GM23338 (cell line): ENCODE measurements around the gene PAM.

Experiments
- CREB1 ChIP-seq: fragments of 250-450 bp; sonication (Bioruptor Pico); IDR thresholded peaks from 2 replicates; pipeline ENCODE4 v1.5.0; 2020; ENCODE audit warnings: low read depth, mild to moderate bottlenecking, moderate library complexity
- ETS1 ChIP-seq: IDR thresholded peaks from 2 replicates; pipeline ENCODE4 v1.6.1; 2016; ENCODE audit warnings: antibody characterized with exemption
- EZH2 ChIP-seq: fragments of 200-600 bp; sonication (generic); IDR thresholded peaks from one replicate; pipeline ENCODE4 v1.8.0; 2017; ENCODE audit warnings: antibody characterized with exemption, mild to moderate bottlenecking, low read depth; ENCODE audit not compliant: unreplicated experiment
- EZH2phosphoT487 ChIP-seq: fragments of 200-600 bp; sonication (generic); IDR thresholded peaks from one replicate; pipeline ENCODE4 v1.8.1; 2018; ENCODE audit warnings: antibody characterized with exemption; ENCODE audit not compliant: unreplicated experiment
- JUNB ChIP-seq: IDR thresholded peaks from one replicate; pipeline ENCODE4 v1.6.1; 2016; ENCODE audit warnings: antibody characterized with exemption; ENCODE audit not compliant: unreplicated experiment
- NANOG ChIP-seq: IDR thresholded peaks from 2 replicates; pipeline ENCODE4 v1.6.1; 2016; ENCODE audit warnings: antibody characterized with exemption, borderline replicate concordance
- POLR2AphosphoS5 ChIP-seq: IDR thresholded peaks from 2 replicates; pipeline ENCODE4 v1.6.1; 2016; ENCODE audit warnings: antibody characterized with exemption, low read depth
- STAT1 ChIP-seq: IDR thresholded peaks from one replicate; pipeline ENCODE4 v1.6.1; 2016; ENCODE audit warnings: antibody characterized with exemption; ENCODE audit not compliant: unreplicated experiment
- ZNF114 ChIP-seq: fragments of 250-450 bp; sonication (Bioruptor Pico); IDR thresholded peaks from 2 replicates; pipeline ENCODE4 v1.5.0; 2020; ENCODE audit warnings: mild to moderate bottlenecking, moderate library complexity
- ZNF331 ChIP-seq: fragments of 250-450 bp; sonication (Bioruptor Pico); IDR thresholded peaks from 2 replicates; pipeline ENCODE4 v1.5.0; 2020; ENCODE audit warnings: low read depth, mild to moderate bottlenecking, moderate library complexity
- TF ChIP-seq, protein P1 (sequence below), 2 experiments: fragments of 200-600 bp in 1 of 2; sonication (generic) in 1 of 2; conservative IDR thresholded peaks; 2 replicates each; pipeline versions ENCODE4 v1.5.1 to v1.6.1; 2016 to 2017; ENCODE audit warnings: antibody characterized with exemption in 2 of 2, low read depth in 2 of 2, mild to moderate bottlenecking in 2 of 2, moderate library complexity in 1 of 2
- TF ChIP-seq, protein P2 (sequence below): IDR thresholded peaks from one replicate; pipeline ENCODE4 v1.6.1; 2018; ENCODE audit warnings: antibody characterized with exemption; ENCODE audit not compliant: unreplicated experiment
- TF ChIP-seq, protein P3 (sequence below): fragments of 250-450 bp; sonication (Bioruptor Pico); IDR thresholded peaks from 2 replicates; pipeline ENCODE4 v1.5.0; 2020; ENCODE audit warnings: mild to moderate bottlenecking, moderate library complexity

DNA sequence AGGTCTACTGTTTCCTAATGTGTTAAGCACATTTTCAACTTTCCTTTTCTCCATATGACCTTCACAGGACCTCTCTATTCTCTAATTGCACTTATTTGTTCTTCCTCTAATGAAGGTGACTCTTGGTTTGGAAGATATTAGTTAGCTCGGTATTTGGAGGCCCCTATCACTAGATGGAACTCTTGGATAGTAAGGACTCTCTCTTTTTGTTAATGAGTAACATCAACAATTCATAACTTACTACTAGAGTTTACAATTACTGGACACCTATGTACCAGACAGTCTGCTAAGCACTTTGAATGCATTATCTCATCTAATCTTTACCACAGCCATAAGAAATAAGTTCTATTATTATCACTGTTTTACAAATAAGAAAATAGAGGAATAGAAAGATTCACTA is 23.4 kb upstream of the PAM start:
- TF ChIP-seq ZNF114 (CRISPR knock-in tag) (no peak), EZH2 (no peak), POLR2AphosphoS5 (no peak), JUNB (no peak), CREB1 (CRISPR knock-in tag) (no peak), EZH2phosphoT487 (no peak), STAT1 (no peak), ZNF331 (CRISPR knock-in tag) (no peak), NANOG (no peak), ETS1 (no peak)
- TF ChIP-seq, protein P1, sequence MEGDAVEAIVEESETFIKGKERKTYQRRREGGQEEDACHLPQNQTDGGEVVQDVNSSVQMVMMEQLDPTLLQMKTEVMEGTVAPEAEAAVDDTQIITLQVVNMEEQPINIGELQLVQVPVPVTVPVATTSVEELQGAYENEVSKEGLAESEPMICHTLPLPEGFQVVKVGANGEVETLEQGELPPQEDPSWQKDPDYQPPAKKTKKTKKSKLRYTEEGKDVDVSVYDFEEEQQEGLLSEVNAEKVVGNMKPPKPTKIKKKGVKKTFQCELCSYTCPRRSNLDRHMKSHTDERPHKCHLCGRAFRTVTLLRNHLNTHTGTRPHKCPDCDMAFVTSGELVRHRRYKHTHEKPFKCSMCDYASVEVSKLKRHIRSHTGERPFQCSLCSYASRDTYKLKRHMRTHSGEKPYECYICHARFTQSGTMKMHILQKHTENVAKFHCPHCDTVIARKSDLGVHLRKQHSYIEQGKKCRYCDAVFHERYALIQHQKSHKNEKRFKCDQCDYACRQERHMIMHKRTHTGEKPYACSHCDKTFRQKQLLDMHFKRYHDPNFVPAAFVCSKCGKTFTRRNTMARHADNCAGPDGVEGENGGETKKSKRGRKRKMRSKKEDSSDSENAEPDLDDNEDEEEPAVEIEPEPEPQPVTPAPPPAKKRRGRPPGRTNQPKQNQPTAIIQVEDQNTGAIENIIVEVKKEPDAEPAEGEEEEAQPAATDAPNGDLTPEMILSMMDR (conservative IDR thresholded peaks at IDR 0.05; ENCODE audit: low read depth in 2 of 2): no peak
- TF ChIP-seq, protein P2, sequence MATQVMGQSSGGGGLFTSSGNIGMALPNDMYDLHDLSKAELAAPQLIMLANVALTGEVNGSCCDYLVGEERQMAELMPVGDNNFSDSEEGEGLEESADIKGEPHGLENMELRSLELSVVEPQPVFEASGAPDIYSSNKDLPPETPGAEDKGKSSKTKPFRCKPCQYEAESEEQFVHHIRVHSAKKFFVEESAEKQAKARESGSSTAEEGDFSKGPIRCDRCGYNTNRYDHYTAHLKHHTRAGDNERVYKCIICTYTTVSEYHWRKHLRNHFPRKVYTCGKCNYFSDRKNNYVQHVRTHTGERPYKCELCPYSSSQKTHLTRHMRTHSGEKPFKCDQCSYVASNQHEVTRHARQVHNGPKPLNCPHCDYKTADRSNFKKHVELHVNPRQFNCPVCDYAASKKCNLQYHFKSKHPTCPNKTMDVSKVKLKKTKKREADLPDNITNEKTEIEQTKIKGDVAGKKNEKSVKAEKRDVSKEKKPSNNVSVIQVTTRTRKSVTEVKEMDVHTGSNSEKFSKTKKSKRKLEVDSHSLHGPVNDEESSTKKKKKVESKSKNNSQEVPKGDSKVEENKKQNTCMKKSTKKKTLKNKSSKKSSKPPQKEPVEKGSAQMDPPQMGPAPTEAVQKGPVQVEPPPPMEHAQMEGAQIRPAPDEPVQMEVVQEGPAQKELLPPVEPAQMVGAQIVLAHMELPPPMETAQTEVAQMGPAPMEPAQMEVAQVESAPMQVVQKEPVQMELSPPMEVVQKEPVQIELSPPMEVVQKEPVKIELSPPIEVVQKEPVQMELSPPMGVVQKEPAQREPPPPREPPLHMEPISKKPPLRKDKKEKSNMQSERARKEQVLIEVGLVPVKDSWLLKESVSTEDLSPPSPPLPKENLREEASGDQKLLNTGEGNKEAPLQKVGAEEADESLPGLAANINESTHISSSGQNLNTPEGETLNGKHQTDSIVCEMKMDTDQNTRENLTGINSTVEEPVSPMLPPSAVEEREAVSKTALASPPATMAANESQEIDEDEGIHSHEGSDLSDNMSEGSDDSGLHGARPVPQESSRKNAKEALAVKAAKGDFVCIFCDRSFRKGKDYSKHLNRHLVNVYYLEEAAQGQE: no peak
- TF ChIP-seq, protein P3, sequence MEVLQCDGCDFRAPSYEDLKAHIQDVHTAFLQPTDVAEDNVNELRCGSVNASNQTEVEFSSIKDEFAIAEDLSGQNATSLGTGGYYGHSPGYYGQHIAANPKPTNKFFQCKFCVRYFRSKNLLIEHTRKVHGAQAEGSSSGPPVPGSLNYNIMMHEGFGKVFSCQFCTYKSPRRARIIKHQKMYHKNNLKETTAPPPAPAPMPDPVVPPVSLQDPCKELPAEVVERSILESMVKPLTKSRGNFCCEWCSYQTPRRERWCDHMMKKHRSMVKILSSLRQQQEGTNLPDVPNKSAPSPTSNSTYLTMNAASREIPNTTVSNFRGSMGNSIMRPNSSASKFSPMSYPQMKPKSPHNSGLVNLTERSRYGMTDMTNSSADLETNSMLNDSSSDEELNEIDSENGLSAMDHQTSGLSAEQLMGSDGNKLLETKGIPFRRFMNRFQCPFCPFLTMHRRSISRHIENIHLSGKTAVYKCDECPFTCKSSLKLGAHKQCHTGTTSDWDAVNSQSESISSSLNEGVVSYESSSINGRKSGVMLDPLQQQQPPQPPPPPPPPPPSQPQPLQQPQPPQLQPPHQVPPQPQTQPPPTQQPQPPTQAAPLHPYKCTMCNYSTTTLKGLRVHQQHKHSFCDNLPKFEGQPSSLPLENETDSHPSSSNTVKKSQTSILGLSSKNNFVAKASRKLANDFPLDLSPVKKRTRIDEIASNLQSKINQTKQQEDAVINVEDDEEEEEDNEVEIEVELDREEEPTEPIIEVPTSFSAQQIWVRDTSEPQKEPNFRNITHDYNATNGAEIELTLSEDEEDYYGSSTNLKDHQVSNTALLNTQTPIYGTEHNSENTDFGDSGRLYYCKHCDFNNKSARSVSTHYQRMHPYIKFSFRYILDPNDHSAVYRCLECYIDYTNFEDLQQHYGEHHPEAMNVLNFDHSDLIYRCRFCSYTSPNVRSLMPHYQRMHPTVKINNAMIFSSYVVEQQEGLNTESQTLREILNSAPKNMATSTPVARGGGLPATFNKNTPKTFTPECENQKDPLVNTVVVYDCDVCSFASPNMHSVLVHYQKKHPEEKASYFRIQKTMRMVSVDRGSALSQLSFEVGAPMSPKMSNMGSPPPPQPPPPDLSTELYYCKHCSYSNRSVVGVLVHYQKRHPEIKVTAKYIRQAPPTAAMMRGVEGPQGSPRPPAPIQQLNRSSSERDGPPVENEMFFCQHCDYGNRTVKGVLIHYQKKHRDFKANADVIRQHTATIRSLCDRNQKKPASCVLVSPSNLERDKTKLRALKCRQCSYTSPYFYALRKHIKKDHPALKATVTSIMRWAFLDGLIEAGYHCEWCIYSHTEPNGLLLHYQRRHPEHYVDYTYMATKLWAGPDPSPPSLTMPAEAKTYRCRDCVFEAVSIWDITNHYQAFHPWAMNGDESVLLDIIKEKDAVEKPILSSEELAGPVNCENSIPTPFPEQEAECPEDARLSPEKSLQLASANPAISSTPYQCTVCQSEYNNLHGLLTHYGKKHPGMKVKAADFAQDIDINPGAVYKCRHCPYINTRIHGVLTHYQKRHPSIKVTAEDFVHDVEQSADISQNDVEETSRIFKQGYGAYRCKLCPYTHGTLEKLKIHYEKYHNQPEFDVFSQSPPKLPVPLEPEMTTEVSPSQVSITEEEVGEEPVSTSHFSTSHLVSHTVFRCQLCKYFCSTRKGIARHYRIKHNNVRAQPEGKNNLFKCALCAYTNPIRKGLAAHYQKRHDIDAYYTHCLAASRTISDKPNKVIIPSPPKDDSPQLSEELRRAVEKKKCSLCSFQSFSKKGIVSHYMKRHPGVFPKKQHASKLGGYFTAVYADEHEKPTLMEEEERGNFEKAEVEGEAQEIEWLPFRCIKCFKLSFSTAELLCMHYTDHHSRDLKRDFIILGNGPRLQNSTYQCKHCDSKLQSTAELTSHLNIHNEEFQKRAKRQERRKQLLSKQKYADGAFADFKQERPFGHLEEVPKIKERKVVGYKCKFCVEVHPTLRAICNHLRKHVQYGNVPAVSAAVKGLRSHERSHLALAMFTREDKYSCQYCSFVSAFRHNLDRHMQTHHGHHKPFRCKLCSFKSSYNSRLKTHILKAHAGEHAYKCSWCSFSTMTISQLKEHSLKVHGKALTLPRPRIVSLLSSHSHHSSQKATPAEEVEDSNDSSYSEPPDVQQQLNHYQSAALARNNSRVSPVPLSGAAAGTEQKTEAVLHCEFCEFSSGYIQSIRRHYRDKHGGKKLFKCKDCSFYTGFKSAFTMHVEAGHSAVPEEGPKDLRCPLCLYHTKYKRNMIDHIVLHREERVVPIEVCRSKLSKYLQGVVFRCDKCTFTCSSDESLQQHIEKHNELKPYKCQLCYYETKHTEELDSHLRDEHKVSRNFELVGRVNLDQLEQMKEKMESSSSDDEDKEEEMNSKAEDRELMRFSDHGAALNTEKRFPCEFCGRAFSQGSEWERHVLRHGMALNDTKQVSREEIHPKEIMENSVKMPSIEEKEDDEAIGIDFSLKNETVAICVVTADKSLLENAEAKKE (CRISPR knock-in tag): no peak
